ENCODE data around the gene FAM153A.
"Not testable (repeated sequence)": the region's sequence is repeated elsewhere in the genome, so short reads cannot be mapped to it uniquely, and the experiment has no call there.

DNA sequence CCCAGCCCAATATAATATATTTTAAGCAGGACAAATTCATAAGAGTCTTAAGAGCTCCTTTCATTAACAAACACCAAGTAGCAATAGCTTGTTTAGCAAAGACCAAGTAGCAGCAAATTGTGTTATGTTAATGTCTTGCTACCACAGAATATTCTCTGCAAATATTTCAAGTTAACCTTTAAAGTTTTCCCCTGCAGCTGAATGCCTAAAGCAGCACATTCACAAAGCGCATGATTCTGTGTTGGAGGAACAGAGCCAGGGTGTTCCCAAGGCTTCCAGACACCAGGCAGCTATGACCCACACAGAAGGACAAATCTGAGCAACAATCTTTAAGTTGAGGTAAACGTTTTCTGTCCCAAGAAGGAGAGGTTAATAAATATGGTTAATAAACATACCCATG, 42.1 kb upstream of the FAM153A start:
- TF ChIP-seq EZH2 (IDR thresholded peaks at IDR 0.05; ENCODE audit: borderline replicate concordance, low read depth, low read length); ZNF311 (CRISPR knock-in tag; IDR thresholded peaks at IDR 0.05); ZKSCAN3 (CRISPR knock-in tag; IDR thresholded peaks at IDR 0.05); ZNF780A (CRISPR knock-in tag; IDR thresholded peaks at IDR 0.05): not testable (repeated sequence)

Data from K562 (cell line).